GM23248 (cell line): Measurements from ENCODE around the gene HNRNPR.

ENCODE experiments used
- EZH2 ChIP-seq: fragments of 200-600 bp; sonication (generic); IDR thresholded peaks from 2 replicates; pipeline ENCODE4 v1.6.1; 2018; ENCODE audit warnings: antibody characterized with exemption, mild to moderate bottlenecking; ENCODE audit not compliant: insufficient read depth, poor library complexity, severe bottlenecking
- EZH2phosphoT487 ChIP-seq: fragments of 200-600 bp; sonication (generic); IDR thresholded peaks from 2 replicates; pipeline ENCODE4 v1.6.1; 2018; ENCODE audit warnings: antibody characterized with exemption, moderate library complexity, mild to moderate bottlenecking, low read depth; ENCODE audit not compliant: insufficient read depth

DNA sequence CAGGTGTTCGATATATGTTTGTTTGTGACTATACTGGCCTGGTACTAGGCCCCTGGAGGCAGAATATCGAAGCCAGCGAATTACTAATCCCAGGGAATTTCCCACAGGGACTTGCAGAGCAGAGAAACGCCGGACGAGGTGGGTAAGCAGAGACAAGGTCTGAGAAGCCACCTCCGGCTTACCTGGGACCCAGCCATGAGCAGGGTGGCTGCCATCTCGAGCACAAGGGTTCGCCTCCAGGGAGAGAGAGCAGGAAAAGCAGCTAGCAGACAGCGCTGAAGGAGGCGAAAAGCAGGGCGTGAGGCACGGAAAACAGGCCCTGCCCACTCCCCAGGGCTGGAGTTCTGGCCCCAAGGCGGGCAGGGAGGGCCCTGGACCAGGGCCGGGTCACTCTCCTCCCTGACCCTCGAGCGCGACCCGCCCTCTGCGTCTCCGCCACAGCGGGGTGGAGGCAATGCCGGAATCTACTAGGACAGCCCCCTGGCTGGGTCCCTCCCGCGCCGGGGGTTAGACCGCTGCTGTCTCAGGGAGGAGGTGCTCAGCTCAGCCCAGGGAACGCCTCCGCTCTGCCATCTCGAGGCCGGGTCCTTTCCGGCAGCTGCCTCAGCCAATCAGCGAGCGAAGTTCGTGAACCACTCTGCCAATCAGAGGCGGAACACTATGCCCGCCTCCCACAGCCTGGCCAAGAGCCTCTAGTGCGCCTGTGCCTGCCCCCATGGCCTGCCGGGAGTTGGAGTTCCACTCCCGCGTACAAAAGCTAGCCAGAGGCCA is 23.9 kb upstream of the HNRNPR start:
- TF ChIP-seq EZH2phosphoT487 (no peak), EZH2 (no peak)
